Measurements from ENCODE around the gene NRG4.

DNA sequence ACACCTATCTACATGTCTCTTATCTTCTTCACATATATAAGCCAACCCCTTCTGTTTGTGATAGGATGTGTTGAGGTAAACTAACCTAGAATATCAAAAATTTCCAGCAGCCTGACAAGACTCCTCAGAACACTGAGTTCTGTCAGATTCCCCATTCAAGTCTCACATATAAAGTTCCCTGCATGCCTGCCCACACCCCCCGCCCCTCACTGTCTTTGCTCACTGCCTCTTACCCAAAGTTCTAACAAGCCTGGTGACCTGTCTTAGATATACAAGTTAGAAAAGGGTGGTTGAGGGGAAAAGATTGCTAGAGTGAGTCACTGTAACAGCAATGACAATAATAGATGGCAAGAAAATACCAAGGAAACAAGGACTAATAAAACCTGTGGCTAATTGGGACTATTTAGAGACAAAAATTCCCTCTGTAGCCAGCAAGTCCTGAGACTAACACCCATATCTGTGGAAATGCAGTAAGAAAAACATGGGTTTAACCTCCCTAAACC is 68.5 kb downstream of the NRG4 start:
- no peak for TF ChIP-seq EZH2 (IDR thresholded peaks at IDR 0.05; ENCODE audit: borderline replicate concordance)
- TF ChIP-seq, protein P1, sequence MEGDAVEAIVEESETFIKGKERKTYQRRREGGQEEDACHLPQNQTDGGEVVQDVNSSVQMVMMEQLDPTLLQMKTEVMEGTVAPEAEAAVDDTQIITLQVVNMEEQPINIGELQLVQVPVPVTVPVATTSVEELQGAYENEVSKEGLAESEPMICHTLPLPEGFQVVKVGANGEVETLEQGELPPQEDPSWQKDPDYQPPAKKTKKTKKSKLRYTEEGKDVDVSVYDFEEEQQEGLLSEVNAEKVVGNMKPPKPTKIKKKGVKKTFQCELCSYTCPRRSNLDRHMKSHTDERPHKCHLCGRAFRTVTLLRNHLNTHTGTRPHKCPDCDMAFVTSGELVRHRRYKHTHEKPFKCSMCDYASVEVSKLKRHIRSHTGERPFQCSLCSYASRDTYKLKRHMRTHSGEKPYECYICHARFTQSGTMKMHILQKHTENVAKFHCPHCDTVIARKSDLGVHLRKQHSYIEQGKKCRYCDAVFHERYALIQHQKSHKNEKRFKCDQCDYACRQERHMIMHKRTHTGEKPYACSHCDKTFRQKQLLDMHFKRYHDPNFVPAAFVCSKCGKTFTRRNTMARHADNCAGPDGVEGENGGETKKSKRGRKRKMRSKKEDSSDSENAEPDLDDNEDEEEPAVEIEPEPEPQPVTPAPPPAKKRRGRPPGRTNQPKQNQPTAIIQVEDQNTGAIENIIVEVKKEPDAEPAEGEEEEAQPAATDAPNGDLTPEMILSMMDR (IDR thresholded peaks at IDR 0.05; ENCODE audit: poor library complexity): no peak
